ENCODE data around the gene ELMOD3. TPM values are rescaled to one million over a fixed set of nuclear protein-coding genes. Genes with fewer than 3 reads are reported as not detected.
A peak's percentile ranks its signal among the peaks of the same experiment; 100 is the strongest.

Gene ELMOD3
- total RNA-seq, 1 donor from 2014 or later: 12.7 TPM

DNA sequence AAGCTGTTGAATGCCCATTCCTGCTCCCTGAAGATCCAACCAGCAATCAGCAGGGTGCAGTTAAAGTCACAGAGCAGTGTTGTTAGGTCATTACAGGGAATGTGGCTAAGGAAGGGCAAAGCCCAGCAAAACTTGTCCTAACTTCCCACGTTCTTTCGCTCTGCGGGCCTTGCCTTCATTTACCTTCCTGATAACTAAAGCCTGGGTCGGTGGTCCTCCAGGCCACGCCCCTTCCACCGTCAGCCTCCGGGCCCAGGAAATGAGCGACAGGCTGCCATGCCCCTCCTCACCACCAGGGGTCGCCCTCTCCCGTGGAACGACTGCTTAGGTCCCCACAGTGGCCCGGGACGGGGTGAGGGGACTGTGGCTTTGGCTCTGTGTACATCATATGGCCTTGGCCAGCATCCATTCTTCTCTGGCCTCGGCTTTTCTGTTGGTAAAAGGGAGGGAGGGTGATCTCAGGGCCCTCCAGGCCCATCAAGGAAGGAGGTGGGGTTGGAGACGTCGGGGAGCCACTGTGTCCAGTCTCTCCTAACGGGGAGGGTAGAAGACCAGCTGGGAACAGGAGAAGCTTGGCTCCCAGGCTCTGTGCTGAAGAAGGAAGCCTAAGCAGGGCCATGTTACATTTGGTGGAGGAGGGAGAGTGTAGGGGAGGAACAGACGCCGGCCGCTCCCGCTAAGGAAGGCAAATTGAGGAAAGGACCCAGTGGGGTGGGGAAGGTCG lies 66.1 kb downstream of the ELMOD3 start:
- peak; percentile 94 for DNase-seq (ENCODE audit: low spot score)
- ATAC-seq: peak; percentile 81

DNA sequence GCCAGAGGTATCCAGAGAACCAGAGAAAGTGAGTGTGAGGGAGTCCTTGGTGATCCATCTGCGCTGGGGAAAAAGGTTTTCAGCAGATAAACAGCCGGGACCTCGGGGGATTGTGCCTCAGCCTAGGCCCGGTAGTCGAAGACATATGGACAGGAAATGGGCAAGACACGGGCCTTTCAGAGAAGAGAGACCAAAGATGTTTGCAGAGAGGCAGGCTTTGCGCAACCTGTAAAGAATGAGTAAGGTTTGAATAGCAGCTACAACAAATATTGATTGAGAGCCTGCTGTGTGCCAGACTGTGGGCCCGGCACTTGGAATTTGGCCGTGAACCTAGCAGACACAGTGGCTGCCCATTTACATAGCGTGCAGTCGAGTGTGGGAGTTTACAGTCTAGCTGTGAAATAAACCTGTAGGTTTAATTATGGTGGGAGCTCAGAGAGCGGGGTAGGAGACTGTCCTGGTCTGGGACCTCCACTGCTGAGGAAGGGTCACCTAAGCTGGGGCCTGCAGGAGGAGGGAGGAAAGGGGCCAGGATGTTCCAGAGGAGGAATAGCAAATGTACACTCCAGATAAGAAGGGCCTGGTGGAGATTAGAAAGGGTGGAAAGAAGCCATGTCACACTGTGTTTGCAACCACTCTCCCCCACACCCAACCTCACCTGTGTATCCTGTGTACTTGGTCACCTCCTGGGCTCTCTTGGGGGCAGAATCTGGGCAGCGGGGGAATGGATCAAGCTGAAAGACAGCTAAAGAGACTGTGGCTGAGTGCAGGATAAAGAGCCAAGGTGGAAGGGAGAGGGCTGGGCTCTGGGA lies 66.9 kb downstream of the ELMOD3 start:
- DNase-seq (ENCODE audit: low spot score): peak; percentile 89

DNA sequence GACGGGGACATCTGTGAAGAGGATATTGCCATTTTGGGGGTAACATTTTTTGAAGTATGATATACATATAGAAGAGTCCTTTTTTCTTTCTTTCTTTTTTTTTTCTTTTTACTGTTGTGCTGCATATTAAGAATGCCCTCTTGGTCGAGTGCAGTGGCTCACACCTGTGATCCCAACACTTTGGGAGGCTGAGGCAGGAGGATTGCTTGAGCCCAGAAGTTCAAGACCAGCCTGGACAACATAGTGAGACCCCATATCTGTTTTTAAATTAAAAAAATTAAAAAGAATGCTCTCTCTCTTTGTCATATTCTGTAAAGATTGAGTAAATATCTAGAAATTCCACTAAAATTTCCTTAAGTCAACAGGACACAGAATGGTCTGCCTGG lies 67.5 kb downstream of the ELMOD3 start:
- DNase-seq (ENCODE audit: low spot score) (no peak), ATAC-seq (no peak)

More for the DNA sequence above, 66.9 kb downstream of the ELMOD3 start:
- peak; percentile 53 for ATAC-seq

DNA sequence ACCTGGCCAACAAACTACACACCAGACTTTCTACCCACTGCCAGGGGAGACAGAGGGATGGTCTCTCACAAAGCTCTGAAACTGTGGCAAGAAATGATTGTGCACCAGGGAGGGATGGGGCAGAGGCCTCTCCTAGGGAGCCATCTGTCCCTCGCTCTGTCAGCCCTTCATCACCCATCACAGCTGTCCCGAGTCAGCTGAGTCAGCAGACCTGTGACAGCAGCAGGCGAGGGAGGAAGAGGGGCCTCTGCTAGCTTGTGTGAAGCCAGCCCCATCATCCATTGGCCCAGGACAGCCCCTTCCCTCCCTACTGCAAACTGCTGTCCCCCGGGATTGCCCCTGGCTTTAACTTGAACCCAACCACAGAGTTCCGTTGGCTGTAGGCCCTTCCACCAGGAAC lies 69.0 kb downstream of the ELMOD3 start:
- DNase-seq (ENCODE audit: low spot score) (no peak), ATAC-seq (no peak)

DNA sequence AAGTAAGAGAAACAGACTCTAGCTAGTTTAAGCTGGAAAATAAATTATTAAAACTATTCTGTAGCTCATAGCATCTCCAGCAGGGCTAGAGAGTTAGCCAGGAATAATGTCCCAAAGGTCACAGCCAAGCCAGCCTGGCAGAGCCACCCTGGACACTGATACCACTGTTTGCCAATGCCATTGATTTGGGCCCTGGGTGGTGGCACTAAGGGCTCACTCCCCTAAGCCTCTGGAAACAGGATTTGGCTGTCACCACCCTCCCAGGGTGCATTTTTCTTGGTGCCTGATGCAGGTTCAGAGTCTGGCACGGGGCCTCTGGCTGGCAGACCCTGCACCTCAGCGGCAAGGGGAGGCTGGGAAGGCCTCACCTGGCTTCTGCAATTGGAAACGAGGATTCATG lies 71.0 kb downstream of the ELMOD3 start:
- ATAC-seq (peak; percentile 68), DNase-seq (ENCODE audit: low spot score) (peak; percentile 94)

DNA sequence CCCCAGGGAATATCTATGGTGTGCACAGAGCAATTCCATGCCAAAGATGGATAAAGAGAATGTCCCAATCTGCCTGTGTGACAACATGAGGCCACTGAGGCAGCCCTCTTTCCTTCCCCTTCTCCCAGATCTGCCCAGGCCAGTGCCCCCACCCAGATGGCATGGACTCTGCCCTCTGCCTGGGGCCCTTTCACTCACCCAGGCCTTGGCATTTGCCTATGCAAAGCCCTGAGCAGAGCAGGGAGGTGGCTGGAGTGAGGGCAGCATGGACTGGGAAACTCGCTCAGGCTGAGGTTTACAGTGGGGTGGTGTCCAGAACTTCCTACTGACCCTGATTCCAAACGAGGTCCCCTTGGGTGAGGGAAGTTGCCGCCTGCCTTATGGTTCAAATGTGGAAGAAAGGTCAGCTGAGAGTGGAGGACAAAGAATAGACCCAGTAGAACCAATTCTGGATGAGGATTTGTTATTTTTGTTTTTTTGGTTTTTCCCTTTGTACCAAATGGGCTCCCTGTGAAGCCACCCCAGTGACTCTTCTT lies 72.8 kb downstream of the ELMOD3 start:
- ATAC-seq: peak; percentile 66
- peak; percentile 73 for DNase-seq (ENCODE audit: low spot score)

DNA sequence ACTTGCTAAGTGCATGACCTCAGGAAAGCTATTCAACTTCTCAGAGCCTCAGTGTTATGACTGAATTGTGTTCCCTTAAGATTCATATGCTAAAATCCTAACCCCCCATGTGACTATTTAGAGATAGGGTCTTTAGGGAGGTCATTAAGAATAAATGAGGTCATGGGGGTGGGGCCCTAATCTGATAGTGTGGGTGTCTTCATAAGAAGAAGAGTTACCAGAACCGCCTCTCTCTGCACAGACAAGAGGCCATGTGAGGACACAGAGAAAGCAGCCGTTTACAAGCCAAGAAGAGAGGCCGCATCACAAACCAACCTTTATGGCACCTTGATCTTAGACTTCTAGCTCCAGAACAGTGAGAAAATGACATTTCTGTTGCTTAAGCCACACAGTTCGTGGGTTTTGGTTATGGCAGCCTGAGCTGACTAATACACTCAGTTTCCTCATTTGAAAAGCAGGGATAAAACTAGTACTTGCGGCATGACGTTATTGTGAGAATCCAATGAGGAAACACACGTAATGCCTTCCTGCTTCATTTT lies 73.8 kb downstream of the ELMOD3 start:
- DNase-seq (ENCODE audit: low spot score): no peak
- ATAC-seq: no peak

DNA sequence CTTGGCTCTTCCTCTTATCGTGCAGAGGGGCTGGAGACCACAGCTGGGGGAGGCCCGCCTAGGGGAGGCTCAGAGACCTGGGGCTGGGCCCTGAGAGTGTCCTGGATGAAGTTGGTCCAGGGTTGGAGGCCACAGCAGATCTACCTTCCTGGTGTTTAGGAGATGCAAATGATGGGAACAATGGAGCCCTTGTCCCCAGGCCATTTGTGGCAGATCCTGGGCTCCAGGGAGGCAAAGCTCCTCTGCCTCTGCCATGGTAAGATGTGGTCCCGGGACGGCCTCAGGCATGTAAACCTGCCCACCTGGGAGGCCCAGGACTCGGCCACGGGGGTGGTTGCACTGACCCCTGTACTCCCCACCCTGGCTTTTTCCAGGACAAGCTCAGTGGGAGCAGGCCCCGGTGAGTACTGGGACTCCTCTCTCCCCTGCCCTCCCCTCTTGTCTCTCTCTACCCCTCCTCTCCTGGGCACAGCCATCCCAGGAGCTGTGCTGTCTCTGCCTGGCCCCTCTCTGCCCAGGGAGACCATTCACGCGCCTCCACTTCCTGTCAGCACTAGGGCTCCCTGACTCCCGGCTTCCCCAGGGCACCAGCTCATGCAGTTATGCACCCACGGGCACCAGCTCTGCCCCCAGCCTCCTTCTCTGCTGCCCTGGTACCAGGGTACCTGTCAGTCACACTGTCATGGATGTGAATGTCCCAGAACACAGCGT lies 74.8 kb downstream of the ELMOD3 start:
- no peak for DNase-seq (ENCODE audit: low spot score)
- ATAC-seq: no peak

DNA sequence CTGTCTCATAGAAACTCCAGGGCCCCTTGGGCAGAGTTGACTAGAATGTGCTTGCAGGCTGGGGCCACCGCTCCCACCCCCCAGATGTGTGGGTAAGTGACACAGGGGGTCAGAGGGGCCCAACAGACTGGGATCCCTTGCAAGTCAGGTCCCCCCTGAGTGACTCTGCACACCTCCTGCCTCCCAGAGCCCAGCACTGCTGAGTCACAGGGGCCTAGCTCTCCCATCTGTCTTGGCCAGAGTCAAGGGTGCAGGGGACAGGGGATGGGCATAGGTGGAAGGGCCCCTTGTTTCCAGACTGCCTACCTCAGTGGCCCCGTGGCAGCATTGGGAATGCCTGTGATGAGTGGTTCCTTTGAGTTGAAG lies 75.3 kb downstream of the ELMOD3 start:
- DNase-seq (ENCODE audit: low spot score) (no peak), ATAC-seq (no peak)

DNA sequence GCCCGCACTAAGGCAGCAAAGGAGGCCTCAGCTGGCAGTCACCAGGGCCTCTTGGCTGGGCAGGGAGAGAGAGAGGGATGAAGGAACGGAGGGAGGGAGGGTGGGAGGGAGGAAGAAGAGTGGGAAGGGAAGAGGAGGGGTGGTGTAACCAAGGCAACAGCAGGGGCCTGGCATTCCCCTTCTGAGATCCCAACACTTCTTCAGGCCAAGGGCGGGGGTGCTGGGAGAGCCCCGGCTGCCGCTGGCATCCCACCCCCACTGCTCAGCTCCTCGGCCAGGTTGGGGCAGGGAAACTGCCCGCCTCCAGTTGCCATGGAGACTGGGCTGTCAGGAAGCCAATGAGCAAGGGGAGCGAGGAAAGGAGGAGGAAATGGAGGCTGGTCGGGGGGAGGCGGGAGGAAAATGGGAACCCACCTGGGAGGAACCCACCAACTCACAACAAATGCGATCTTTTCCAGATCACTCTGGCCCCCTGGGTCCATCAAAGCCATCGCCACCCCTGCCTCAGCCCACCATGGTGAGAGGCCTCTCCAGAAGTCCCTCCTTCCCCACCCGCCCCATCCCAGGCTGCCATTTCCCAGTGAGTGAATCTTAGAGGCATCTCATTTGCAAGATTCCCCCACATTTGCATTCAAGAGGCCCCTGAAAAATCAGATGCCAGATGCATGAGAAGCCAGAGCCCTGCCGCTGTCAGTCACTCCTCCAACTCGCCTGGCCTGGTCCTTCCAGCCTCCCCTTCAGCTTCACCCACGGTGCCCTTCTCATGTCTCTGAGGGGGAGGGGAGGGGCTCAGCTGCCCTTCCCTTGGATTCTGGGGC lies 76.4 kb downstream of the ELMOD3 start:
- DNase-seq (ENCODE audit: low spot score) (no peak), ATAC-seq (no peak)

DNA sequence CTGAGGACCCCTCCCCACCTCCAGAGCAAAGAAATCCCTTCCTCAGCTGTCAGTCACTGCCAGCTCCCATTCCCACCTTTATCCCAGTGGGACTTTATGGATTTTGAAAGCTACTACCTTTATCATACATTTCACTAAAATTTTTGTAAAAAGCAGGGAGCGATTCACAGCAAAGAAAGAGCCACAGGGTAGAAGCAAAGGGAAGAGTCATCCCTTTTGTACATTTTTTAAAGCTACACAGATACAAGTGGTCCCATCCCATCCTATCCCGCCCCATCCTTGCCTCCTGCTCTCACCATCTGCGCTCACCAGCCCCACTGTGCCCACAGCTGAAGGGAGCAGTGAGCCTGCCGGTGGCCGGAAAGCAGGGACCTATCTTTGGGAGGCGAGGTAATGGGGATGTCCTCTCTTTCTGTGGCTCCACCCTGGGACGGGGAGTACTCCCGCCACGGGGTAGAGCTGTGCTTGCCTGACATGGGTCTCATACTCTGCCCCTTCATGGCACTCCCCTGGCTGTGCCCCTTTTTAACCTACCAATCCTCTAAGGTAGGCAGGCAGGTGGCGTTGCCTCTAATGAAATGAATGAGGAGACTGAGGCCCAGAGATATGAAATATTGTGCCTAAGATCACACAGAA lies 77.1 kb downstream of the ELMOD3 start:
- DNase-seq (ENCODE audit: low spot score): no peak
- ATAC-seq: no peak

DNA sequence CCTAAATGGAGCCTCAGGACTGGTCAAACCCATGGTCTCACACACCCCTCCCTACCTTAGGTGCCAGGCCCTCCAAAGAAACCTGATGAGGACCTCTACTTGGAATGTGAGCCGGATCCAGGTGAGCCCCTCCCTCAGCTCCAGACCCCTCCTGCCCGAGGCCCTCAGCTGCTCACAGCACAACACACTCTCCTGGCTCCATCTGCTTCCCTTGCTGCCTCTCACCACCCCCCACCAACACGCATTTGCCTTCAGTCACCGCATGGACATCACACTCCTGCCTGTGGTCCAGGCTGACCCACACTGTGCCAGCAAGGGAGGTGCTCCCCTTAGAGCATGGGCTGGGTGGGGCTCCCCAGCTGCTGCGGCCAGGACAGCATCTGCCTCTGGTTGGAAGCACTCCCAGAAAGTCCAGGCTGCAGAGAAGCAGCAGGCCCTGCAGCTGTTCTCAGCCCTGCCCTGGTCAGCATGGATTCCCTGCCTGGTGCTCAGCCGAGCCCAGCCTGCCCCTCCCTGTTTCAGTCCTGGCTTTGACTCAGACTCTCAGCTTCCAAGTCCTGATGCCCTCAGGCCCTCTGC lies 79.0 kb downstream of the ELMOD3 start:
- peak; percentile 62 for ATAC-seq

DNA sequence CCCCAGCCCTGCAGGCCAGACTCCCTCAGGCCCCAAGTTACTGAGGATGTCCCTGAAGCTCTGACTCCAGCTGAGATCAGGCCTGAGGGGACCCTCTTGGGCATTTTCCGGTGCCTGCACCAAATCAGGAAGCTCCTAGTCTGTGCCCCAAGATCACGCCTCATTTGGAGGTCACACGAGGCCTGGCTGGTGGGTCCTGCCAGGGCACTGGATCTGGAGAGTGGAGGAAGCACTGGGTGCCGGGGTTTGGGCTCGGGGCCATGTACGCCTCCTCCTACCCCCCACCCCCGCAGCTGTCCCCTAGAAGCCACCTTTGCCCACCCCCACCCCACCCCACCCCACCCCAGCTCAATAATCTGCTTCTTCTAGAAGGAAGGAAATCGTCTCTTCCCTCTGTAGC lies 80.1 kb downstream of the ELMOD3 start:
- DNase-seq (ENCODE audit: low spot score) (no peak), ATAC-seq (no peak)

More for the DNA sequence above, 79.0 kb downstream of the ELMOD3 start:
- peak; percentile 75 for DNase-seq (ENCODE audit: low spot score)

DNA sequence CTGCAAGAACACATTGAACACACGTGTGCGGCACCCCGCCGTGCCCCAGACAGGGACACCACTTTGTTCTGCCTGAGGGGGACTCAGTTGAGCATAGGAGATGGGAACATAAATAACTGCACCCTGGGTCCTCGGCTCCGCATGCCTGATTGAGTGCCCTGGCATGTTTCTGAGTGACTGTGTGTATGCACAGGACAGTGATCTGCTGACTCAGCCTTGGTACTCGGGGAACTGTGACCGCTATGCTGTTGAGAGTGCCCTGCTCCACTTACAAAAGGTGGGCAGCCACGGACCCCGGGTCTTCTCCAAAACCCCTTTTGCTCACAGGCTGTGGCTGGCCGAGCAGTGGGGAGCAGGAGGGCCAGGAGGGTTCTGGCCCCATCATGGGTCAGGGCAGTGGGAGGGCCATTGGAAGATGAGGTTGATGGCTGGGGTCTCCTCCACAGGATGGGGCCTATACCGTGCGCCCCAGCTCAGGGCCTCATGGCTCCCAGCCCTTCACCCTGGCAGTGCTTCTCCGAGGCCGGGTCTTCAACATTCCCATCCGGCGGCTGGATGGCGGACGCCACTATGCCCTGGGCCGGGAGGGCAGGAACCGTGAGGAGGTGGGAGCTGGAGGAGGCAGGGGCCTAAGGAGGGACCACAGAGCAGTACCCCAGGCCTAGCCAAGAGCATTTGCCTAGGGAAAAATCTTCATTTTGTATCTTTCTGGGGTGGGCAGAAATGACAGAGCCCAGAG lies 80.8 kb downstream of the ELMOD3 start:
- DNase-seq (ENCODE audit: low spot score) (no peak), ATAC-seq (peak; percentile 53)

DNA sequence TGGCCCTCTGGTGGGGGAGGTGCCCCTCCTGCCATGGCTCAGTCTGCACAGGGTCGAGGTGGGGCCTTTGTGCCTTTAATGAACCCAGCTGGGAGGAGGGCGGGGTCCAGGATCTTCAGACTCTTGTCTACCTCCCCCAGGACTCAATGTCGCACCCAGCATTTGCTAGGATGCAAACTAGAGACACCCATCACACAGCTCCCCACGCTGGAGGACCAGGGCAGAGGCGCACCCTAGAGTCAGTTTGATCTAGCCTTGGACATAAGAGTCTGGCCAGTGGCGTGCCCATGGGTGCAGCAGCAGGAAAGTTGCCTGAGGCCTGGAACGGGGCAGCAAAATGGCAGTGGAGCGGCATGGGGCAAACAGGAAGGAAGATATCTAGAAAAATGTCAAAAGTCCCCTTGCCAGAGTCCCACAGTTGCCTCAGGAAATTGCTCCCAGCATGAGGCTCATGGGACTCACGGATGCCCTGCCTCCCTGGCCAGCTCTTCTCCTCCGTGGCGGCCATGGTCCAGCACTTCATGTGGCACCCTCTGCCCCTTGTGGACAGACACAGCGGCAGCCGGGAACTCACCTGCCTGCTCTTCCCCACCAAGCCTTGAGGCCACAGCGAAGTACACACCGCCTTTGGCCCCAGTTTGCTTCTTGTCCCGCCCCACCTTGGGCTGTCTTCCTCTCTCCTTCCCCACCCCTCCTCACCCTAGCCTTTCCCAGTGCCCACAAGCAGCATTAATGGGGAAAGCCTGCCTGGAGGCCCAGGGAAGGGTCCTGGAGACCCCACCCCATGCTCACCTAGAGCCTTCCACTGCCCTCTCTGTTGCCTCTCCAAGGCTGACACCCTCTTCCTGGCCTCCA lies 81.6 kb downstream of the ELMOD3 start:
- DNase-seq (ENCODE audit: low spot score): no peak

DNA sequence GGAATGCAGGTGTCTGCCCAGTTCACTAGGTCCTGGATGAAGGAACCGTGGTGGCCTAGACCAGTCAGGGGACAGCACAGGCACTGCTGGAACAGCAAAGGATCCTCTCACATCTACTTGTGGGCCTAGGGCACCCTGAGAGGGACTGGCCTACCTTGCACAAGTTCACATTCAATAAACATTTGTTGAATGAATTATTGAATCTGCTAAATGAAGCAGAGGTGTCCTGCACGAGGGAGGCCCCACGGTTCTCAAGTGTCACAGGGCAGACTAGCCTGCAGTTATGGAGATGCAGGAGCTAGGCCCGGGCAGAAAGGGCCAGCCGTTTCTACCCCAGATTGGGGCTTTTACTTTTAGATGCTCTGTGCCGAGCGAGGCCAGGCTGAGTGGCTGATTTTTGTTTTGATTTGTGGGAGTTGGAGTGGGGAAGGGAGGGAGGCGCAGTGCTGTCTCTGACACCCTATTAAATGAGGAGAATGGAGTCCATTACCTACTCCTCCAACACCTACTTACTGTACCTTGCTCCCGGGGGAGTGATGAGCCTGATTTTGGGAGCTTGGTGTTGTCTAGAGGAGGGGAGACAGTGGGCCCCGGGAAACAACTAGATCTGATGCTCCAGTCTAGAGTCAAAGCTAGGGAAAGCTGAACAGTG lies 82.4 kb downstream of the ELMOD3 start:
- no peak for ATAC-seq

More for the DNA sequence above, 81.6 kb downstream of the ELMOD3 start:
- no peak for ATAC-seq

DNA sequence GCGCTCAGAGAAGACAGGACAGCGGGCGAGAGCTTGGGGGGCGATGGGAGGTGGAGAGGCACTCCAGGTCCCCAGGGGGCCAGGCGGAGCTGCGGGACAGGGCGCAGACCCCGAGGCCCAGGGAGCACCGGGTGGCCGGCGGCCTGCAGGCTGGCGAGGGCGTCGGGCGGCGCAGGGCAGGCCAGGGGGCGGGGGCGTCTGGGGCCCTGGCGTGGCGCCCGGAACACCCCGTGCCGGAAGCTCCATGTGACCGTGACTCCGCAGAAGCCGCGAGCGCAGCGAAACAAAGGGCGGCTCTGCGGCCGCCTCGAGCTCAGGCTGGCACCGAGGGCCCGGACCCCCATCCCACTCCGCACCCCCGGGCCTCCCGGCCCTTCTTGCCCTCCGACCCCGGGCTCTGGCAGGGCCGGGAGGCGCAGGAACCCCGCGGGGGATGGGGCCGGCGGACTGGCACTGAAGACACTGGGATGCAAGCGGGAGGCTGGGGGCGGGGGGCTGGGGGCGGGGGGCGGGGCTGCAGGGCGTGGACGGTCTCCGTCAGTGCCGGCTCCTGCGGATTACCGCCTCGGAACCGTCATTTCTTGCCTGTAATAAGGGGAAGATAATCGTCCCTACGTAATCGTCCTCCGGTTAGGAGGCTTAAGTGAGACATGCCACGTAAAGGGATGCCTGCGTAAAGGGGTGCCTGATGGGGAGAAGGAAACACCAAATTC lies 83.1 kb downstream of the ELMOD3 start:
- peak; percentile 92 for DNase-seq (ENCODE audit: low spot score)
- ATAC-seq: peak; percentile 75

More for the DNA sequence above, 82.4 kb downstream of the ELMOD3 start:
- DNase-seq (ENCODE audit: low spot score): no peak
